ENCODE data around the gene SCN1A. TPM values are rescaled to one million over a fixed set of nuclear protein-coding genes. Genes with fewer than 3 reads are reported as not detected.

SCN1A gene
- total and polyA plus RNA-seq, 2 of the 13 experiments (the other 11 are each of a cell fraction or from before 2014, with no cell fraction given) = 19.9 to 39.4 TPM

GRCh38 chr2:166158546-166158945, 30.7 kb upstream of the SCN1A start:
- Histone ChIP-seq H3K36me3 (replicated peaks in 1 of 2; ENCODE audit: control insufficient read depth in 1 of 2, insufficient read depth in 2 of 2, low read length in 2 of 2) (no peaks in the 10 kb centered on the region), H3K4me2 (ENCODE audit: low read depth, low read length) (no peak overlapping the region), H4K20me1 (ENCODE audit: insufficient read depth, low read length) (no peaks in the 10 kb centered on the region), H2AFZ (ENCODE audit: low read length) (no peak overlapping the region), H3K9me3 (ENCODE audit: low read length) (no peaks in the 10 kb centered on the region), H3K27ac (ENCODE audit: extremely low read length, insufficient read depth, low read length) (no peak overlapping the region), H3K4me1 (ENCODE audit: insufficient read depth, low read length) (peaks cover 71% of the 10 kb centered on the region), H3K4me3 (replicated peaks in 1 of 3; ENCODE audit: insufficient read depth in 1 of 3, low read depth in 2 of 3, low read length in 3 of 3) (no peak overlapping the region), H3K9ac (ENCODE audit: insufficient read depth, low read depth, low read length) (no peak overlapping the region), H3K27me3 (ENCODE audit: control insufficient read depth in 1 of 2, insufficient read depth in 2 of 2, low read length in 2 of 2) (no peaks in the 10 kb centered on the region), H3K79me2 (ENCODE audit: insufficient read depth, low read length) (no peaks in the 10 kb centered on the region)
- in situ Hi-C loops (cut with HindIII; ENCODE audit: extremely low pct_ligation_motif_present, low pct_unique_long_range_greater_than_20kb) = no loop called here
- WGBS (ENCODE audit: low lambda C conversion rate) = 99% methylated on average over 2 of the region's 2 CpGs
- ATAC-seq = no peak
- intact Hi-C loops (cut with micrococcal nuclease; ENCODE audit: unreplicated experiment) = loop anchor here (2.0 to 5.0 kb wide), 2 partner anchors 22 to 1176 kb away; no protein-coding TSS in a partner anchor
- ChIA-PET POLR2A (interaction anchor here (8.9 kb wide), 1 partner anchor 22 kb away, joined by 198 read pairs; no protein-coding TSS in a partner anchor), CTCF (ENCODE audit: low intra/inter-chr PET ratio, low total read pairs) (no interaction called here)
- no peak for DNase-seq (ENCODE audit: low spot score)
- no peak for FAIRE-seq
- no peak for TF ChIP-seq ZNF329 (CRISPR knock-in tag; IDR thresholded peaks at IDR 0.05; ENCODE audit: low read depth)
- no TSS peak for BruUV-seq (replicated peaks)

DNA sequence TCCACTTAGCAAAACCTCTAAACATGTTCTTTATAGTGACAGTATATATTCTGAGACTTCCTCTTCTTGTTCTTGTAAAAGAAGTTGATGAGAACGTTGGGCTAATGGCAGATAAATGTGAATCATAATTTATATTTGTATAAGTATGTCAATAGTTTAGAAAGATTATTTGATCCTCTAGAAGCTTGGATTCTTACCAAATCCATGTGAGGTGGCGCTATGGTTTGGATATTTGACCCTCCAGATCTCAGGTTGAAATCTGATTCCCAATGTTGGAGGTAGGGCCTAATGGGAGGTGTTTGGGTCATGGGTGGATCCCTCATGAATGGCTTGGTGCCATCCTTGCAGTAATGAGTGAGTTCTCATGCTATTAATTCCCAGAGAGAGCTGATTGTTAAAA, 29.8 kb upstream of the SCN1A start:
- 65% methylated on average over 2 of the region's 2 CpGs for WGBS (ENCODE audit: low lambda C conversion rate)
- Histone ChIP-seq H3K36me3 (replicated peaks in 1 of 2; ENCODE audit: control insufficient read depth in 1 of 2, insufficient read depth in 2 of 2, low read length in 2 of 2) (no peaks in the 10 kb centered on the region), H3K4me1 (ENCODE audit: insufficient read depth, low read length) (peaks cover 73% of the 10 kb centered on the region), H3K79me2 (ENCODE audit: insufficient read depth, low read length) (no peaks in the 10 kb centered on the region), H2AFZ (ENCODE audit: low read length) (no peak overlapping the region), H3K27ac (ENCODE audit: extremely low read length, insufficient read depth, low read length) (peak overlapping the region; percentile 66), H3K4me3 (replicated peaks in 1 of 3; ENCODE audit: insufficient read depth in 1 of 3, low read depth in 2 of 3, low read length in 3 of 3) (no peak overlapping the region), H3K9me3 (ENCODE audit: low read length) (no peaks in the 10 kb centered on the region), H4K20me1 (ENCODE audit: insufficient read depth, low read length) (no peaks in the 10 kb centered on the region), H3K9ac (ENCODE audit: insufficient read depth, low read depth, low read length) (no peak overlapping the region), H3K4me2 (ENCODE audit: low read depth, low read length) (peak overlapping the region; percentile 5), H3K27me3 (ENCODE audit: control insufficient read depth in 1 of 2, insufficient read depth in 2 of 2, low read length in 2 of 2) (no peaks in the 10 kb centered on the region)
- DNase-seq (ENCODE audit: low spot score) (no peak), FAIRE-seq (no peak), ATAC-seq (no peak)
- CTCF ChIA-PET (ENCODE audit: low intra/inter-chr PET ratio, low total read pairs) = interaction anchor here (2.0 kb wide), 1 partner anchor 23 kb away, joined by 4 read pairs; no protein-coding TSS in a partner anchor
- BruUV-seq (replicated peaks) = TSS peak; percentile 69
- intact Hi-C loops (cut with micrococcal nuclease; ENCODE audit: unreplicated experiment) = loop anchor here (5.0 kb wide), 1 partner anchor 1175 kb away; no protein-coding TSS in a partner anchor
- in situ Hi-C loops (cut with HindIII; ENCODE audit: extremely low pct_ligation_motif_present, low pct_unique_long_range_greater_than_20kb) = no loop called here
- POLR2A ChIA-PET = interaction anchor here (1.0 to 8.9 kb wide), 3 partner anchors 17 to 204 kb away, joined by 5 to 198 read pairs (median 5); partner anchors contain the start of gene TTC21B
- TF ChIP-seq ZNF275 (CRISPR knock-in tag; IDR thresholded peaks at IDR 0.05; ENCODE audit: borderline replicate concordance) = no peak
- TF ChIP-seq RARG (CRISPR knock-in tag; IDR thresholded peaks at IDR 0.05; ENCODE audit: low read depth) = no peak
- no peak for TF ChIP-seq CENPX (CRISPR knock-in tag; IDR thresholded peaks at IDR 0.05)
- TF ChIP-seq ZNF776 (CRISPR knock-in tag; IDR thresholded peaks at IDR 0.05) = no peak
- peak; percentile 87 for TF ChIP-seq EHMT2 (IDR thresholded peaks at IDR 0.05; ENCODE audit: borderline replicate concordance, low read depth, low read length)
- TF ChIP-seq ZFP90 (CRISPR knock-in tag; IDR thresholded peaks at IDR 0.05; ENCODE audit: borderline replicate concordance) = 0 out of 2 replicates have a peak, but pooled peaks have one; percentile 66
- TF ChIP-seq, protein P1, sequence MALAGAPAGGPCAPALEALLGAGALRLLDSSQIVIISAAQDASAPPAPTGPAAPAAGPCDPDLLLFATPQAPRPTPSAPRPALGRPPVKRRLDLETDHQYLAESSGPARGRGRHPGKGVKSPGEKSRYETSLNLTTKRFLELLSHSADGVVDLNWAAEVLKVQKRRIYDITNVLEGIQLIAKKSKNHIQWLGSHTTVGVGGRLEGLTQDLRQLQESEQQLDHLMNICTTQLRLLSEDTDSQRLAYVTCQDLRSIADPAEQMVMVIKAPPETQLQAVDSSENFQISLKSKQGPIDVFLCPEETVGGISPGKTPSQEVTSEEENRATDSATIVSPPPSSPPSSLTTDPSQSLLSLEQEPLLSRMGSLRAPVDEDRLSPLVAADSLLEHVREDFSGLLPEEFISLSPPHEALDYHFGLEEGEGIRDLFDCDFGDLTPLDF (CRISPR knock-in tag; IDR thresholded peaks at IDR 0.05) = 0 out of 2 replicates have a peak, but pooled peaks have one; percentile 44
- TF ChIP-seq REPIN1 (CRISPR knock-in tag; IDR thresholded peaks at IDR 0.05; ENCODE audit: borderline replicate concordance, low read depth) = no peak
- TF ChIP-seq, protein P2, sequence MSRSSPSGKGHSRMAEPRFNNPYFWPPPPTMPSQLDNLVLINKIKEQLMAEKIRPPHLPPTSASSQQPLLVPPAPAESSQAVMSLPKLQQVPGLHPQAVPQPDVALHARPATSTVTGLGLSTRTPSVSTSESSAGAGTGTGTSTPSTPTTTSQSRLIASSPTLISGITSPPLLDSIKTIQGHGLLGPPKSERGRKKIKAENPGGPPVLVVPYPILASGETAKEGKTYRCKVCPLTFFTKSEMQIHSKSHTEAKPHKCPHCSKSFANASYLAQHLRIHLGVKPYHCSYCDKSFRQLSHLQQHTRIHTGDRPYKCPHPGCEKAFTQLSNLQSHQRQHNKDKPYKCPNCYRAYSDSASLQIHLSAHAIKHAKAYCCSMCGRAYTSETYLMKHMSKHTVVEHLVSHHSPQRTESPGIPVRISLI (CRISPR knock-in tag; IDR thresholded peaks at IDR 0.05; ENCODE audit: borderline replicate concordance) = no peak
- TF ChIP-seq NFKBIZ (CRISPR knock-in tag; IDR thresholded peaks at IDR 0.05) = no peak
- TF ChIP-seq ZBTB34 (CRISPR knock-in tag; IDR thresholded peaks at IDR 0.05) = no peak; the same call in 1 of the 2 replicates
